Measurements from ENCODE around the gene NXF1.
A peak's percentile ranks its signal among the peaks of the same experiment; 100 is the strongest.

Gene NXF1

DNA sequence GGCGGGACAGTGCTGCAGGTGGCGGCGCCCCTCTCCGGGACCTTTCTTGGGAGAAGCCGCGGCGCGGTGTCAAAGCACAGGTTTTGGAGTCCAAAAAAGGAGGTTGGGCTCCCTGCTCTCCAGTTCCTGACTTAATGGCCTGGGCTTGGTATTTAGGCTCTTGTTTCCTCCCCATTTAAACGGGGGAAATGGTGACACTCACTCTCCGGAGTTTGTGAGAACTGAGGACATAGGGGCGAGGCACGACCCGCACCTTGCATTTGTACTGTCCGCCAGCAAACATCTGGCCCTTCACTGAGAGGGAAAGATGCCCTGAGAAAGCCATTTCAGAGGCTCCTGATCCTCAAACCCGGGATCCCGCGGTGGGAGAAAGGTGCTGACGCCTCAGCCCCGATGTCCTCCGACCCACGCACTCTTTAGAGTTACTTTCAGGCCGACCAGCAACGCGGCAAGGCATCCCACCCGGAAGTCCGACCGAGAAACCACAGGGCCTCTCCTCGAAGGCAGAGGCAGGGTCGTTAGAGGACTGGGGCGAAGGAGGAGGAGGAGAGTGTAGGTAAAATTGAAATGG lies 37.0 kb upstream of the NXF1 start (continued):
- TF ChIP-seq ZBTB7A (tag by site-specific recombination; IDR thresholded peaks at IDR 0.05; ENCODE audit: low read depth) = no peak
- no peak for TF ChIP-seq TRIM28 (IDR thresholded peaks at IDR 0.05; ENCODE audit: borderline replicate concordance, low read length)
- no peak for TF ChIP-seq OSR2 (tag by site-specific recombination; IDR thresholded peaks at IDR 0.05)
- TF ChIP-seq ZBTB8A (tag by site-specific recombination; IDR thresholded peaks at IDR 0.05) = no peak
- TF ChIP-seq ZNF48 (tag by site-specific recombination; IDR thresholded peaks at IDR 0.05) = no peak
- no peak for TF ChIP-seq SP7 (tag by site-specific recombination; IDR thresholded peaks at IDR 0.05)
- TF ChIP-seq ZNF114 (tag by site-specific recombination; IDR thresholded peaks at IDR 0.05) = no peak
- TF ChIP-seq ZNF416 (tag by site-specific recombination; IDR thresholded peaks at IDR 0.05) = no peak
- TF ChIP-seq, protein P1, sequence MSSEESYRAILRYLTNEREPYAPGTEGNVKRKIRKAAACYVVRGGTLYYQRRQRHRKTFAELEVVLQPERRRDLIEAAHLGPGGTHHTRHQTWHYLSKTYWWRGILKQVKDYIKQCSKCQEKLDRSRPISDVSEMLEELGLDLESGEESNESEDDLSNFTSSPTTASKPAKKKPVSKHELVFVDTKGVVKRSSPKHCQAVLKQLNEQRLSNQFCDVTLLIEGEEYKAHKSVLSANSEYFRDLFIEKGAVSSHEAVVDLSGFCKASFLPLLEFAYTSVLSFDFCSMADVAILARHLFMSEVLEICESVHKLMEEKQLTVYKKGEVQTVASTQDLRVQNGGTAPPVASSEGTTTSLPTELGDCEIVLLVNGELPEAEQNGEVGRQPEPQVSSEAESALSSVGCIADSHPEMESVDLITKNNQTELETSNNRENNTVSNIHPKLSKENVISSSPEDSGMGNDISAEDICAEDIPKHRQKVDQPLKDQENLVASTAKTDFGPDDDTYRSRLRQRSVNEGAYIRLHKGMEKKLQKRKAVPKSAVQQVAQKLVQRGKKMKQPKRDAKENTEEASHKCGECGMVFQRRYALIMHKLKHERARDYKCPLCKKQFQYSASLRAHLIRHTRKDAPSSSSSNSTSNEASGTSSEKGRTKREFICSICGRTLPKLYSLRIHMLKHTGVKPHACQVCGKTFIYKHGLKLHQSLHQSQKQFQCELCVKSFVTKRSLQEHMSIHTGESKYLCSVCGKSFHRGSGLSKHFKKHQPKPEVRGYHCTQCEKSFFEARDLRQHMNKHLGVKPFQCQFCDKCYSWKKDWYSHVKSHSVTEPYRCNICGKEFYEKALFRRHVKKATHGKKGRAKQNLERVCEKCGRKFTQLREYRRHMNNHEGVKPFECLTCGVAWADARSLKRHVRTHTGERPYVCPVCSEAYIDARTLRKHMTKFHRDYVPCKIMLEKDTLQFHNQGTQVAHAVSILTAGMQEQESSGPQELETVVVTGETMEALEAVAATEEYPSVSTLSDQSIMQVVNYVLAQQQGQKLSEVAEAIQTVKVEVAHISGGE (tag by site-specific recombination; conservative IDR thresholded peaks at IDR 0.05; ENCODE audit: low read depth) = 0 out of 2 replicates have a peak, but pooled peaks have one; percentile 17
- TF ChIP-seq, protein P2, sequence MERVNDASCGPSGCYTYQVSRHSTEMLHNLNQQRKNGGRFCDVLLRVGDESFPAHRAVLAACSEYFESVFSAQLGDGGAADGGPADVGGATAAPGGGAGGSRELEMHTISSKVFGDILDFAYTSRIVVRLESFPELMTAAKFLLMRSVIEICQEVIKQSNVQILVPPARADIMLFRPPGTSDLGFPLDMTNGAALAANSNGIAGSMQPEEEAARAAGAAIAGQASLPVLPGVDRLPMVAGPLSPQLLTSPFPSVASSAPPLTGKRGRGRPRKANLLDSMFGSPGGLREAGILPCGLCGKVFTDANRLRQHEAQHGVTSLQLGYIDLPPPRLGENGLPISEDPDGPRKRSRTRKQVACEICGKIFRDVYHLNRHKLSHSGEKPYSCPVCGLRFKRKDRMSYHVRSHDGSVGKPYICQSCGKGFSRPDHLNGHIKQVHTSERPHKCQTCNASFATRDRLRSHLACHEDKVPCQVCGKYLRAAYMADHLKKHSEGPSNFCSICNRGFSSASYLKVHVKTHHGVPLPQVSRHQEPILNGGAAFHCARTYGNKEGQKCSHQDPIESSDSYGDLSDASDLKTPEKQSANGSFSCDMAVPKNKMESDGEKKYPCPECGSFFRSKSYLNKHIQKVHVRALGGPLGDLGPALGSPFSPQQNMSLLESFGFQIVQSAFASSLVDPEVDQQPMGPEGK (tag by site-specific recombination; IDR thresholded peaks at IDR 0.05) = peak; percentile 52; the same call in 1 of the 2 replicates
- TF ChIP-seq ZFP69B (tag by site-specific recombination; IDR thresholded peaks at IDR 0.05) = no peak
- TF ChIP-seq ZFP3 (tag by site-specific recombination; IDR thresholded peaks at IDR 0.05; ENCODE audit: low read depth) = no peak
- TF ChIP-seq ZNF677 (tag by site-specific recombination; IDR thresholded peaks at IDR 0.05) = no peak
- TF ChIP-seq SCRT1 (tag by site-specific recombination; IDR thresholded peaks at IDR 0.05; ENCODE audit: borderline replicate concordance) = no peak
- TF ChIP-seq, protein P3, sequence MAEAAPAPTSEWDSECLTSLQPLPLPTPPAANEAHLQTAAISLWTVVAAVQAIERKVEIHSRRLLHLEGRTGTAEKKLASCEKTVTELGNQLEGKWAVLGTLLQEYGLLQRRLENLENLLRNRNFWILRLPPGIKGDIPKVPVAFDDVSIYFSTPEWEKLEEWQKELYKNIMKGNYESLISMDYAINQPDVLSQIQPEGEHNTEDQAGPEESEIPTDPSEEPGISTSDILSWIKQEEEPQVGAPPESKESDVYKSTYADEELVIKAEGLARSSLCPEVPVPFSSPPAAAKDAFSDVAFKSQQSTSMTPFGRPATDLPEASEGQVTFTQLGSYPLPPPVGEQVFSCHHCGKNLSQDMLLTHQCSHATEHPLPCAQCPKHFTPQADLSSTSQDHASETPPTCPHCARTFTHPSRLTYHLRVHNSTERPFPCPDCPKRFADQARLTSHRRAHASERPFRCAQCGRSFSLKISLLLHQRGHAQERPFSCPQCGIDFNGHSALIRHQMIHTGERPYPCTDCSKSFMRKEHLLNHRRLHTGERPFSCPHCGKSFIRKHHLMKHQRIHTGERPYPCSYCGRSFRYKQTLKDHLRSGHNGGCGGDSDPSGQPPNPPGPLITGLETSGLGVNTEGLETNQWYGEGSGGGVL (tag by site-specific recombination; IDR thresholded peaks at IDR 0.05) = no peak
- no peak for TF ChIP-seq ZNF394 (tag by site-specific recombination; IDR thresholded peaks at IDR 0.05; ENCODE audit: borderline replicate concordance)
- TF ChIP-seq, protein P4, sequence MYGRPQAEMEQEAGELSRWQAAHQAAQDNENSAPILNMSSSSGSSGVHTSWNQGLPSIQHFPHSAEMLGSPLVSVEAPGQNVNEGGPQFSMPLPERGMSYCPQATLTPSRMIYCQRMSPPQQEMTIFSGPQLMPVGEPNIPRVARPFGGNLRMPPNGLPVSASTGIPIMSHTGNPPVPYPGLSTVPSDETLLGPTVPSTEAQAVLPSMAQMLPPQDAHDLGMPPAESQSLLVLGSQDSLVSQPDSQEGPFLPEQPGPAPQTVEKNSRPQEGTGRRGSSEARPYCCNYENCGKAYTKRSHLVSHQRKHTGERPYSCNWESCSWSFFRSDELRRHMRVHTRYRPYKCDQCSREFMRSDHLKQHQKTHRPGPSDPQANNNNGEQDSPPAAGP (tag by site-specific recombination; IDR thresholded peaks at IDR 0.05) = no peak
- TF ChIP-seq, protein P5, sequence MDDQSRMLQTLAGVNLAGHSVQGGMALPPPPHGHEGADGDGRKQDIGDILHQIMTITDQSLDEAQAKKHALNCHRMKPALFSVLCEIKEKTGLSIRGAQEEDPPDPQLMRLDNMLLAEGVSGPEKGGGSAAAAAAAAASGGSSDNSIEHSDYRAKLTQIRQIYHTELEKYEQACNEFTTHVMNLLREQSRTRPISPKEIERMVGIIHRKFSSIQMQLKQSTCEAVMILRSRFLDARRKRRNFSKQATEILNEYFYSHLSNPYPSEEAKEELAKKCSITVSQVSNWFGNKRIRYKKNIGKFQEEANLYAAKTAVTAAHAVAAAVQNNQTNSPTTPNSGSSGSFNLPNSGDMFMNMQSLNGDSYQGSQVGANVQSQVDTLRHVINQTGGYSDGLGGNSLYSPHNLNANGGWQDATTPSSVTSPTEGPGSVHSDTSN (CRISPR knock-in tag; IDR thresholded peaks at IDR 0.05) = no peak
- TF ChIP-seq SP3 (tag by site-specific recombination; IDR thresholded peaks at IDR 0.05) = no peak
- no peak for TF ChIP-seq YY1 (tag by site-specific recombination; IDR thresholded peaks at IDR 0.05)
- TF ChIP-seq ZNF514 (tag by site-specific recombination; IDR thresholded peaks at IDR 0.05) = no peak
- no peak for TF ChIP-seq EGR2 (tag by site-specific recombination; IDR thresholded peaks at IDR 0.05; ENCODE audit: low read depth)
- TF ChIP-seq ZIC2 (tag by site-specific recombination; IDR thresholded peaks at IDR 0.05) = no peak; the same call in 1 of the 2 replicates
- no peak for TF ChIP-seq KLF7 (tag by site-specific recombination; IDR thresholded peaks at IDR 0.05; ENCODE audit: borderline replicate concordance)
- TF ChIP-seq ZNF830 (tag by site-specific recombination; IDR thresholded peaks at IDR 0.05; ENCODE audit: low read depth) = no peak
- peak; percentile 10; the same call in 1 of the 2 replicates for TF ChIP-seq IKZF3 (tag by site-specific recombination; IDR thresholded peaks at IDR 0.05)
- TF ChIP-seq, protein P6, sequence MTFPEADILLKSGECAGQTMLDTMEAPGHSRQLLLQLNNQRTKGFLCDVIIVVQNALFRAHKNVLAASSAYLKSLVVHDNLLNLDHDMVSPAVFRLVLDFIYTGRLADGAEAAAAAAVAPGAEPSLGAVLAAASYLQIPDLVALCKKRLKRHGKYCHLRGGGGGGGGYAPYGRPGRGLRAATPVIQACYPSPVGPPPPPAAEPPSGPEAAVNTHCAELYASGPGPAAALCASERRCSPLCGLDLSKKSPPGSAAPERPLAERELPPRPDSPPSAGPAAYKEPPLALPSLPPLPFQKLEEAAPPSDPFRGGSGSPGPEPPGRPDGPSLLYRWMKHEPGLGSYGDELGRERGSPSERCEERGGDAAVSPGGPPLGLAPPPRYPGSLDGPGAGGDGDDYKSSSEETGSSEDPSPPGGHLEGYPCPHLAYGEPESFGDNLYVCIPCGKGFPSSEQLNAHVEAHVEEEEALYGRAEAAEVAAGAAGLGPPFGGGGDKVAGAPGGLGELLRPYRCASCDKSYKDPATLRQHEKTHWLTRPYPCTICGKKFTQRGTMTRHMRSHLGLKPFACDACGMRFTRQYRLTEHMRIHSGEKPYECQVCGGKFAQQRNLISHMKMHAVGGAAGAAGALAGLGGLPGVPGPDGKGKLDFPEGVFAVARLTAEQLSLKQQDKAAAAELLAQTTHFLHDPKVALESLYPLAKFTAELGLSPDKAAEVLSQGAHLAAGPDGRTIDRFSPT (tag by site-specific recombination; IDR thresholded peaks at IDR 0.05) = no peak

Data from HEK293 (cell line).